ENCODE data around the gene LIX1L. TPM values are rescaled to one million over a fixed set of nuclear protein-coding genes. Genes with fewer than 3 reads are reported as not detected.

Gene LIX1L
- total and polyA plus RNA-seq, 8 donors, result 5.8 to 28.4 (median 9.0) TPM

DNA sequence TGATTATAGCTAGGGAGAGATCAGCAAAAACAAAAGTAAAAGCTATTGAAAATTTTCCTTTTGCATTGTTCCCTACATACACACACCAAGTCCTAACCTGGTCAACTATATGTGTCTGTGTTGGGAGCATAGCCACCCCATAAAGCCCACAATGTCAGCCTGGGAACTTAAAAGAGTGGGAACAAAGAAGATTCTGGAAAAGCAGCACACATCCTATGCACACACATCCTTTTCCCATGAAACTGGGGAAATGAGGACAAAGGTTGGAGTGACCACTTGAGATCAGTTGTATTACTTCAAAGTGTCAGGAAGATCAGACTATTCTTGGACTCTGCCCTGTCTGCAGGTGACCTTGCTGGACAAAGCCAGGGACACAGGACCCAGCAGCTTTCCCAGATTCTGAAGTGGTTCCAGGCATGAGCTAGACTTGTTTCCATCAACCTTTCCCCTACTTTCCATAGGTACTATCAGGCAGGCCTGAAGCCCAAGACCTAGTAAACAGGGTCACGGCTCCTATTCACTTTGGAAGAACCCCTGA lies 22.7 kb upstream of the LIX1L start:
- Histone ChIP-seq H3K27me3 (no peaks in the 10 kb centered on the region), H3K4me1 (peaks cover 73 to 87% (median 84%) of the 10 kb centered on the region in 4 donors), H3K36me3 (peaks cover 0 to 5% (median 0%) of the 10 kb centered on the region in 4 donors), H3K4me3 (no peak overlapping the region), H3K9me3 (no peaks in the 10 kb centered on the region), H3K27ac (peak overlapping the region; percentile 55 to 100 (median 96))
- intact Hi-C loops (cut with DNase I; ENCODE audit: low total_unique reads), result no loop called here
- TF ChIP-seq EP300 (IDR thresholded peaks at IDR 0.05), result no peak
- TF ChIP-seq POLR2A (IDR thresholded peaks at IDR 0.05), result no peak
- no peak for TF ChIP-seq POLR2AphosphoS5 (IDR thresholded peaks at IDR 0.05)
- TF ChIP-seq, protein P1, sequence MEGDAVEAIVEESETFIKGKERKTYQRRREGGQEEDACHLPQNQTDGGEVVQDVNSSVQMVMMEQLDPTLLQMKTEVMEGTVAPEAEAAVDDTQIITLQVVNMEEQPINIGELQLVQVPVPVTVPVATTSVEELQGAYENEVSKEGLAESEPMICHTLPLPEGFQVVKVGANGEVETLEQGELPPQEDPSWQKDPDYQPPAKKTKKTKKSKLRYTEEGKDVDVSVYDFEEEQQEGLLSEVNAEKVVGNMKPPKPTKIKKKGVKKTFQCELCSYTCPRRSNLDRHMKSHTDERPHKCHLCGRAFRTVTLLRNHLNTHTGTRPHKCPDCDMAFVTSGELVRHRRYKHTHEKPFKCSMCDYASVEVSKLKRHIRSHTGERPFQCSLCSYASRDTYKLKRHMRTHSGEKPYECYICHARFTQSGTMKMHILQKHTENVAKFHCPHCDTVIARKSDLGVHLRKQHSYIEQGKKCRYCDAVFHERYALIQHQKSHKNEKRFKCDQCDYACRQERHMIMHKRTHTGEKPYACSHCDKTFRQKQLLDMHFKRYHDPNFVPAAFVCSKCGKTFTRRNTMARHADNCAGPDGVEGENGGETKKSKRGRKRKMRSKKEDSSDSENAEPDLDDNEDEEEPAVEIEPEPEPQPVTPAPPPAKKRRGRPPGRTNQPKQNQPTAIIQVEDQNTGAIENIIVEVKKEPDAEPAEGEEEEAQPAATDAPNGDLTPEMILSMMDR (IDR thresholded peaks at IDR 0.05), result no peak
- DNase-seq, result peak; percentile 42 to 48
- 65 to 82% (median 71%) methylated on average over 1 of the region's 1 CpG for WGBS, 5 donors

DNA sequence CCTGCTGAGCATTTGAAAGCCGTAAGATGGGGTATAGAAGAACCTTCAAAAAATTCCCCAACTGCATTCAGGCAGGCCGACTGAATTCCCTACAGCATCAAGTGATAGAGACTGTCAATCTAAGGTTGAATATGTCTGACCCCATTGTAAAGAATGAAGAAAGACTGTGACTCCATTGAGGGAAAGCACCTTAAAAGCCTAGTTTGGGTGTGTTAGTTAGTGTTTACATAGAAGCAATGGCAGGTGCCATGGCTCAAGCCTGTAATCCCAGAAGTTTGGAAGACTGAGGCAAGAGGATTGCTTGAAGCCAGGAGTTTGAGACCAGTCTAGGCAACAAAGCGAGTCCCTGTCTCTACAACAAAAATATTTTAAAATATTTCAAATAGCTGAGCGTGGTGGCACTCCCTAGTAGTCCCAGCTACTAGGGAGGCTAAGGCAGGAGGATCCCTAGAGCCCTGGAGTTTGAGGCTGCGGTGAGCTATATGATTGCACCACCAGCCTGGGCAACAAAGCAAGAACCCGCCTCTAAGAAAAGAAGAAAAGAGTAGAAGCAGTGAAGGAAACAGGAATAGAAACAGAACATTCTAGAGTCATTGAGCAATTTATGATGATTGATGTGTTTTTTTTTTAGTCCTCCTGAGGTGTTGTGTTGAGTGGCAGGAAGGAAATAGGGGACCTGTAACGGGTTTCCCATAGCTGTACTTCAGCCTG lies 22.1 kb upstream of the LIX1L start:
- WGBS, 5 donors, result 43 to 57% (median 47%) methylated on average over 7 of the region's 7 CpGs
- Histone ChIP-seq H3K9me3 (no peaks in the 10 kb centered on the region), H3K4me3 (peak overlapping the region; percentile 2 to 13 (median 6)), H3K27ac (peak overlapping the region; percentile 86 to 100 (median 96)), H3K36me3 (peaks cover 0 to 11% (median 3%) of the 10 kb centered on the region in 4 donors), H3K27me3 (no peaks in the 10 kb centered on the region), H3K4me1 (peaks cover 66 to 81% (median 78%) of the 10 kb centered on the region in 4 donors)
- intact Hi-C loops (cut with DNase I; ENCODE audit: low total_unique reads), result no loop called here
- peak; percentile 33 to 67 for DNase-seq
- TF ChIP-seq, protein P1 (IDR thresholded peaks at IDR 0.05), result no peak
- TF ChIP-seq EP300 (IDR thresholded peaks at IDR 0.05), result no peak
- peak in 1 of 4 donors; percentile 7 for TF ChIP-seq POLR2A (IDR thresholded peaks at IDR 0.05)
- TF ChIP-seq POLR2AphosphoS5 (IDR thresholded peaks at IDR 0.05), result peak in 2 of 3 donors; percentile 3 to 26

DNA sequence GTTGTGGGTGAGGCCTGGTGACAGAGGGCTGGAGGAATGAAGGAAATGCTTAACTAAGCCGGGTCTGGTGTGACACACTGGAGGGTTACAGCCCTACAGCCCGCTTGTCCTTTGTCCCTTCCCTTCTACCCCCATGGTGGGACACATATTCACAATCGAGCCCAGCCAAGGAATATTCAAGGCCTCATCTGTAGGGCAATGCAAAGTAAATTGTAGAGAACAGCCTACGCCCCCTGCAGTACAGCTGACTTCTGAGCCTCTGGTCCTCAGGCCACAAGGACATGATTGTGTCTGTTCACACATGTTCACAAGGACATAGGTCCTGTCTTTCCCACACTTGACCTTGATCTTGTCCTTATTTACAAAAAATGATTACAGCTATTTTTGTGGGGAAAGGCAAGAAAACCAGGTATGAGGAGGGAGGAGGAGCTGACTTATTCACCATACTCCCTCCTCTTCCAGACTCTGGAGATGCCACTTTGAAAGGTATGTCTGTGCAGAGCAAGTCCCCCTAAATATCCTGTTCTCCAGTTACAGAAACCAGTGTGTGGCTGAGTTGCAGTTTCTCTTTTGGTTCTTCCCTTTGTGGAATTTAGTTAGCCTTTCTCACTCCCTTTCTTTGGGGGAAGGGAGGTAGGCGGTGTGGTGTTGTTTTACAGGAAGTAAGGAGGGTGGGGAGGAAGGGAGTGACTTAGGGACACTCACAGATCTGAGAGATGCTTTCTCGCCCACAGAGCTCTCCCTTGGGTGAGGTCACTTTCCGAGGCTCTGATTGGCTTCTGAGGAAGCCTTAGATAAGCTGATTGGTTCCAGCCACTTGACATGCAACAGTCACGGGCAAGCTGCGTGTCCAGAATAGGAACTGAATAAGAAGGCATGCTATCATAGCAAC lies 21.3 kb upstream of the LIX1L start:
- Histone ChIP-seq H3K36me3 (peaks cover 0 to 14% (median 4%) of the 10 kb centered on the region in 4 donors), H3K27me3 (no peaks in the 10 kb centered on the region), H3K4me3 (peak overlapping the region in 3 of 4 donors; percentile 11 to 33 (median 14)), H3K9me3 (no peaks in the 10 kb centered on the region), H3K27ac (peak overlapping the region; percentile 86 to 100 (median 96)), H3K4me1 (peaks cover 58 to 73% (median 70%) of the 10 kb centered on the region in 4 donors)
- intact Hi-C loops (cut with DNase I; ENCODE audit: low total_unique reads), result no loop called here
- DNase-seq, result peak; percentile 91 to 98
- WGBS, 5 donors, result 5 to 10% (median 7%) methylated on average over 9 of the region's 9 CpGs
- TF ChIP-seq EP300 (IDR thresholded peaks at IDR 0.05), result peak; percentile 59
- TF ChIP-seq, protein P1 (IDR thresholded peaks at IDR 0.05), result peak in 1 of 7 experiments; percentile 17
- peak in 1 of 4 donors; percentile 36 for TF ChIP-seq POLR2A (IDR thresholded peaks at IDR 0.05)
- peak; percentile 93 to 96 (median 95) for TF ChIP-seq POLR2AphosphoS5 (IDR thresholded peaks at IDR 0.05)

DNA sequence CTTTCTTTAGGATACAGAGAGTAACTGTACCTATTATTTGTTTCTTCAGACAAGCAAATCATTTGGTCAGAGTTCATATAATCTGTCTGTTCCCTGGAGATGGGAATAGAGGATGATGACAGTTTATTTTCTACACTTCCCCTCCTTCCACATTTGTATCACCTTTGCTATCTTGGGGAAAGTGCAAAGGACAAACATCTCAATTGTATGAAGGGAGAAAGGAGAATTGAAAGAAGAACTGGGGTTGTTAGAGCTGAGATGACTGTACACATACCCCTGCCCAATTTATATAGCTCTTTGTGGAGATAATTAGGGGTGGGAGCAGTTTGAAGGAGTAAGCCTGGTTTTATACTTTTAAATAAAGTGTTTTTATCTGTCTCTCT lies 20.6 kb upstream of the LIX1L start:
- no peak for DNase-seq
- intact Hi-C loops (cut with DNase I; ENCODE audit: low total_unique reads), result no loop called here
- Histone ChIP-seq H3K27ac (peak overlapping the region; percentile 86 to 100 (median 96)), H3K4me3 (peak overlapping the region in 3 of 4 donors; percentile 11 to 33 (median 14)), H3K4me1 (peaks cover 52 to 66% (median 64%) of the 10 kb centered on the region in 4 donors), H3K9me3 (no peaks in the 10 kb centered on the region), H3K27me3 (no peaks in the 10 kb centered on the region), H3K36me3 (peaks cover 0 to 14% (median 4%) of the 10 kb centered on the region in 4 donors)
- TF ChIP-seq POLR2AphosphoS5 (IDR thresholded peaks at IDR 0.05) (no peak), EP300 (IDR thresholded peaks at IDR 0.05) (no peak), POLR2A (IDR thresholded peaks at IDR 0.05) (no peak)
- TF ChIP-seq, protein P1 (IDR thresholded peaks at IDR 0.05), result no peak
